SK-N-SH (cell line): ENCODE data around the gene BTBD18. TPM values are rescaled to one million over a fixed set of nuclear protein-coding genes. Genes with fewer than 3 reads are reported as not detected.

ENCODE experiments used
- CTCF ChIA-PET: fragments of 300-600, 350-600 bp; formaldehyde crosslinking; extraction: SDS; loops from one replicate; lab custom pipeline; 2021; lab: Yijun Ruan, JAX
- POLR2A ChIA-PET: fragments of 350-600 bp; sonication (Branson Sonifier 250); formaldehyde crosslinking; extraction: SDS; loops from one replicate; lab custom pipeline; 2020; ENCODE audit warnings: antibody characterized with exemption, inconsistent platforms; lab: Yijun Ruan, JAX
- DNase-seq: peaks from one replicate; pipeline ENCODE4 v3.0.0; 2012
- H2AFZ ChIP-seq: fragments of 200-600 bp; sonication (generic); 2 replicates; pipeline ENCODE4 v1.8.1; 2016; ENCODE audit warnings: antibody characterized with exemption, mild to moderate bottlenecking, low read depth
- H3F3A ChIP-seq: fragments of 200-600 bp; sonication (generic); replicated peaks from 2 replicates; pipeline ENCODE3; 2016; ENCODE audit warnings: antibody characterized with exemption, mild to moderate bottlenecking; ENCODE audit not compliant: insufficient read depth
- H3K27ac ChIP-seq, 2 experiments: fragments of 200-500 bp in 1 of 2; fragments of 200-600 bp in 1 of 2; sonication (Bioruptor generic) in 1 of 2; sonication (generic), shearing (Covaris generic) in 1 of 2; 2 replicates each; pipeline versions ENCODE4 v1.5.1 to v1.6.1; 2014 to 2016; ENCODE audit warnings: low read depth in 2 of 2, inconsistent platforms in 1 of 2, low read length in 1 of 2, mild to moderate bottlenecking in 1 of 2, mixed read lengths in 1 of 2
- H3K27me3 ChIP-seq: fragments of 200-600 bp; sonication (generic), shearing (Covaris generic); 2 replicates; pipeline ENCODE4 v1.6.1; 2016; ENCODE audit warnings: mixed run types; ENCODE audit not compliant: insufficient read depth
- H3K36me3 ChIP-seq, 2 experiments: fragments of 200-500 bp in 1 of 2; fragments of 200-600 bp in 1 of 2; sonication (Bioruptor generic) in 1 of 2; sonication (generic) in 1 of 2; replicated peaks in 1 of 2; 2 replicates each; pipeline versions ENCODE3 to v1.5.1; 2014 to 2016; ENCODE audit warnings: low read length in 1 of 2, mild to moderate bottlenecking in 1 of 2; ENCODE audit not compliant: insufficient read depth in 2 of 2, control insufficient read depth in 1 of 2
- H3K4me1 ChIP-seq, 2 experiments: fragments of 200-500 bp in 1 of 2; fragments of 200-600 bp in 1 of 2; sonication (Bioruptor generic) in 1 of 2; sonication (generic), shearing (Covaris generic) in 1 of 2; 2 replicates each; pipeline versions ENCODE4 v1.5.1 to v1.6.1; 2014 to 2016; ENCODE audit warnings: low read depth in 1 of 2, low read length in 1 of 2, mixed run types in 1 of 2; ENCODE audit not compliant: insufficient read depth in 2 of 2, control insufficient read depth in 1 of 2
- H3K4me2 ChIP-seq: fragments of 200-600 bp; sonication (generic), shearing (Covaris generic); 2 replicates; pipeline ENCODE4 v1.6.1; 2017; ENCODE audit warnings: mixed run types
- H3K4me3 ChIP-seq, 2 experiments: fragments of 200-500 bp in 1 of 2; fragments of 200-600 bp in 1 of 2; sonication (Bioruptor generic) in 1 of 2; sonication (generic), shearing (Covaris generic) in 1 of 2; 2 replicates each; pipeline versions ENCODE4 v1.5.1 to v1.8.1; 2014 to 2016; ENCODE audit warnings: low read depth in 2 of 2, inconsistent platforms in 1 of 2, low read length in 1 of 2, mild to moderate bottlenecking in 1 of 2, mixed read lengths in 1 of 2, moderate library complexity in 1 of 2
- H3K79me2 ChIP-seq: fragments of 200-600 bp; sonication (generic); 2 replicates; pipeline ENCODE4 v1.8.1; 2017; ENCODE audit warnings: mild to moderate bottlenecking; ENCODE audit not compliant: insufficient read depth
- H3K9ac ChIP-seq: fragments of 200-600 bp; sonication (generic); 2 replicates; pipeline ENCODE4 v1.6.1; 2017; ENCODE audit warnings: mixed run types
- H3K9me2 ChIP-seq: fragments of 200-600 bp; sonication (generic); 2 replicates; pipeline ENCODE4 v1.6.1; 2017; ENCODE audit warnings: mixed run types
- H3K9me3 ChIP-seq: fragments of 200-600 bp; sonication (generic); 2 replicates; pipeline ENCODE4 v1.6.1; 2017; ENCODE audit warnings: mixed run types, mild to moderate bottlenecking, moderate library complexity
- H4K20me1 ChIP-seq: fragments of 200-600 bp; sonication (generic); 2 replicates; pipeline ENCODE4 v1.6.1; 2017; ENCODE audit warnings: mild to moderate bottlenecking, mixed run types; ENCODE audit not compliant: insufficient read depth
- CHD2 ChIP-seq: fragments of 150-350 bp; IDR thresholded peaks from 2 replicates; pipeline ENCODE4 v1.6.1; 2018; ENCODE audit warnings: low read length; ENCODE audit not compliant: partially characterized antibody
- CTCF ChIP-seq: fragments of 200-600 bp; sonication (generic); IDR thresholded peaks from 2 replicates; pipeline ENCODE4 v1.6.1; 2017; ENCODE audit warnings: antibody characterized with exemption, mild to moderate bottlenecking, moderate library complexity
- ELF1 ChIP-seq: IDR thresholded peaks from 2 replicates; pipeline ENCODE4 v1.4.0; 2012
- EP300 ChIP-seq, 2 experiments: IDR thresholded peaks; 2 replicates each; pipeline versions ENCODE4 v1.4.0 to v1.6.1; 2012; ENCODE audit warnings: borderline replicate concordance in 1 of 2, low read depth in 1 of 2, low read length in 1 of 2
- EZH2phosphoT487 ChIP-seq: fragments of 200-600 bp; sonication (generic); IDR thresholded peaks from 2 replicates; pipeline ENCODE4 v1.6.1; 2017; ENCODE audit warnings: low read depth, mixed run types, mild to moderate bottlenecking, antibody characterized with exemption, moderate library complexity, borderline replicate concordance
- GATA2 ChIP-seq: sonication (generic); formaldehyde crosslinking; IDR thresholded peaks from 2 replicates; pipeline ENCODE4 v1.5.0; 2020; ENCODE audit warnings: mild to moderate bottlenecking, missing genetic modification reagents
- MXI1 ChIP-seq: IDR thresholded peaks from 2 replicates; pipeline ENCODE4 v1.6.1; 2012; ENCODE audit warnings: mild to moderate bottlenecking, low read depth, low read length, improper control_type of control experiment
- NFIC ChIP-seq: IDR thresholded peaks from 2 replicates; pipeline ENCODE4 v1.4.0; 2012; ENCODE audit warnings: borderline replicate concordance
- NRF1 ChIP-seq: IDR thresholded peaks from 2 replicates; pipeline ENCODE4 v1.6.1; 2012; ENCODE audit warnings: low read depth, mild to moderate bottlenecking, low read length
- POLR2AphosphoS5 ChIP-seq: IDR thresholded peaks from 2 replicates; pipeline ENCODE4 v1.6.1; 2012; ENCODE audit warnings: low read depth, low read length
- RAD21 ChIP-seq: IDR thresholded peaks from 2 replicates; pipeline ENCODE4 v1.6.1; 2012; ENCODE audit warnings: mild to moderate bottlenecking, low read length
- RCOR1 ChIP-seq: fragments of 150-350 bp; IDR thresholded peaks from 2 replicates; pipeline ENCODE4 v1.6.1; 2017; ENCODE audit warnings: antibody characterized with exemption, low read length
- SIN3A ChIP-seq: IDR thresholded peaks from 2 replicates; pipeline ENCODE4 v1.6.1; 2012; ENCODE audit warnings: low read depth, mild to moderate bottlenecking, low read length, moderate library complexity, borderline replicate concordance
- SMC3 ChIP-seq: IDR thresholded peaks from 2 replicates; pipeline ENCODE4 v1.6.1; 2012; ENCODE audit warnings: low read depth, low read length, improper control_type of control experiment
- TAF1 ChIP-seq: IDR thresholded peaks from 2 replicates; pipeline ENCODE4 v1.6.1; 2012; ENCODE audit warnings: low read depth, mild to moderate bottlenecking, low read length, moderate library complexity, borderline replicate concordance
- TCF12 ChIP-seq: IDR thresholded peaks from 2 replicates; pipeline ENCODE4 v1.4.0; 2012
- TEAD4 ChIP-seq: IDR thresholded peaks from 2 replicates; pipeline ENCODE4 v1.4.0; 2012; ENCODE audit warnings: mild to moderate bottlenecking, borderline replicate concordance; ENCODE audit not compliant: insufficient read depth
- USF1 ChIP-seq: IDR thresholded peaks from 2 replicates; pipeline ENCODE4 v1.4.0; 2012; ENCODE audit warnings: low read depth, borderline replicate concordance
- USF2 ChIP-seq: fragments of 150-350 bp; IDR thresholded peaks from 2 replicates; pipeline ENCODE4 v1.6.1; 2017; ENCODE audit warnings: antibody characterized with exemption, low read length, low read depth, borderline replicate concordance
- YY1 ChIP-seq: IDR thresholded peaks from 2 replicates; pipeline ENCODE4 v1.4.0; 2012; ENCODE audit warnings: low read depth, mild to moderate bottlenecking
- WGBS: methylation state at CpG from one replicate; pipeline ENCODE4 v1.1.6; 2017; ENCODE audit warnings: low lambda C conversion rate; 5-methylcytosine and 5-hydroxymethylcytosine counted together
- polyA plus RNA-seq, 3 experiments: library from polyadenylated mRNA; depleted of rRNA; stranded (reverse); fragments of >200 nt; gene quantifications; 2 replicates each; pipeline ENCODE4 v1.2.3, GENCODE V29; 2012

BTBD18 gene
- polyA plus RNA-seq, 1 of the 3 experiments (the other 2 are of a cell fraction) = not detected

DNA sequence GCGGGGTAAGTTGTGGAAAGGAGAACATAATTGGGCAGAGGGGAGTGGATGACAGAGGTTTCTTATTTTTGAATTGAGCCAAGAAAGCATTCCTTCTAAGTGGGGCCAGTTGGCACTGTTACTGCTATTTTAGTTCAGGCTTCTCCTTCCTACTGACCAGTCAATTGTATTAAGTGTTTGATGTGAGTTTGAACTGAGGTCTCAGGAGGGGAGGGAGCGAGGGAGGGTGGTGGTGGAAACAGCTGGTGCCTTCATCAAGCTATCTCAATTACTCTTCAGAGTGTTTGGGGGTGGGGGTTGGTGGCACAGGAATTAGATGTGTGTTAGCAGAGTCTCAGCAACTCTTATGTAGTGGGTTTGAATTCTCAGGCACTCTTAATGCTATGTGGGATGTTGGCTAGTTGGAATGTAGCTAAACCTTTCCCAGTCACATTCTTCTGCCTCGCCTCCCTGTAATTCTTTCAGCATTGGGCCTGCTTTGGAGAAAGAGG lies 24.5 kb upstream of the BTBD18 start:
- peaks cover 19% of the 10 kb centered on the region for H3F3A ChIP-seq
- no peak for TF ChIP-seq CTCF
- TF ChIP-seq ELF1 = no peak
- no peak for TF ChIP-seq USF1
- no peak for TF ChIP-seq CHD2
- no peak for TF ChIP-seq TEAD4
- no peak for TF ChIP-seq NRF1
- TF ChIP-seq EP300 (IDR thresholded peaks at IDR 0.05; ENCODE audit: borderline replicate concordance in 1 of 2, low read depth in 1 of 2, low read length in 1 of 2) = no peak
- no peak for TF ChIP-seq TCF12
- no peak for TF ChIP-seq TAF1
- TF ChIP-seq GATA2 (CRISPR knock-in tag) = no peak
- TF ChIP-seq POLR2AphosphoS5 = no peak
- TF ChIP-seq RAD21 = no peak
- TF ChIP-seq EZH2phosphoT487 = no peak
- no peak for TF ChIP-seq SMC3
- peaks cover 0 to 4% of the 10 kb centered on the region in 2 experiments for H3K36me3 ChIP-seq
- 90% methylated on average over 3 of the region's 3 CpGs for WGBS
- no peak overlapping the region for H2AFZ ChIP-seq
- H3K27me3 ChIP-seq = no peaks in the 10 kb centered on the region
- ChIA-PET POLR2A (interaction anchor here (0.9 kb wide), 1 partner anchor 12 kb away, joined by 3 read pairs; no protein-coding TSS in a partner anchor), CTCF (interaction anchor here (0.7 to 7.6 kb wide), 4 partner anchors 11 to 25 kb away, joined by 3 to 43 read pairs (median 5); no protein-coding TSS in a partner anchor)
- H3K9ac ChIP-seq = no peak overlapping the region
- H3K9me2 ChIP-seq = no peaks in the 10 kb centered on the region
- no peak for DNase-seq
- H3K4me1 ChIP-seq = peaks cover 35 to 53% of the 10 kb centered on the region in 2 experiments
- H4K20me1 ChIP-seq = peaks cover 79% of the 10 kb centered on the region
- no peaks in the 10 kb centered on the region for H3K9me3 ChIP-seq
- 0 out of 2 replicates have a peak overlapping the region, but pooled peaks have one; percentile 5 for H3K4me2 ChIP-seq
- H3K79me2 ChIP-seq = peaks cover 95% of the 10 kb centered on the region
- peak overlapping the region; percentile 63 to 89; a peak in 3 of 4 replicates for H3K27ac ChIP-seq
- H3K4me3 ChIP-seq = no peak overlapping the region

DNA sequence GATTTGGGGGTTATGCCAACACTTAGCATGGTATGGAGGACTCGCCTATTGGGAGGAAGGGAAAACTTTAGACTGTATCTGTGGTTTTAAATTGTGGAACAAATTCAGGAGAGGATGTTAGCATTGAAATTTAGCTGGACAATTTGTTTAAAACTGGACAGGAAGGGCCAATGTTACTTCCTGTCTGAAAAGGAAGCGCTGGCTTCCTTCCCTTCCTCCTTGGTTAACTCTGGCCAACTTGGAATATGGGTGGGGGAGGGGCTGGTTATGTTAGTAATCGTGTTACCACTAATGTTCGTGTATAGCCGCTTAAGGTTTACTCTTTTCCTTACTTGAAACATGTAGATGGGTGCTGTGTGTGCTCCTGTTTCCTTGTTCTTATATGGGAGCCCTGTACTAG lies 23.9 kb upstream of the BTBD18 start:
- TF ChIP-seq ELF1 = no peak
- TF ChIP-seq GATA2 (CRISPR knock-in tag) = no peak
- no peak for TF ChIP-seq TCF12
- no peak for TF ChIP-seq SIN3A
- TF ChIP-seq TAF1 = no peak
- no peak for TF ChIP-seq NRF1
- TF ChIP-seq MXI1 = no peak
- TF ChIP-seq USF1 = no peak
- no peak for TF ChIP-seq NFIC
- no peak for TF ChIP-seq RCOR1
- no peak for TF ChIP-seq YY1
- no peak for TF ChIP-seq USF2
- no peak for TF ChIP-seq EP300 (IDR thresholded peaks at IDR 0.05; ENCODE audit: borderline replicate concordance in 1 of 2, low read depth in 1 of 2, low read length in 1 of 2)
- TF ChIP-seq, all 33 proteins: peak for 0
- WGBS = 83% methylated on average over 5 of the region's 5 CpGs
- H3K4me3 ChIP-seq = no peak overlapping the region
- ChIA-PET CTCF (interaction anchor here (0.7 to 2.2 kb wide), 4 partner anchors 10 to 25 kb away, joined by 3 to 7 read pairs (median 3); no protein-coding TSS in a partner anchor), POLR2A (no interaction called here)
- H4K20me1 ChIP-seq = peaks cover 85% of the 10 kb centered on the region
- 0 out of 2 replicates have a peak overlapping the region, but pooled peaks have one; percentile 5 for H3K4me2 ChIP-seq
- no peak overlapping the region for H2AFZ ChIP-seq
- H3K9me2 ChIP-seq = no peaks in the 10 kb centered on the region
- no peak overlapping the region for H3K9ac ChIP-seq
- H3K9me3 ChIP-seq = no peaks in the 10 kb centered on the region
- peaks cover 19% of the 10 kb centered on the region for H3F3A ChIP-seq
- peak overlapping the region; percentile 63 to 89; a peak in 2 of 4 replicates for H3K27ac ChIP-seq
- H3K27me3 ChIP-seq = no peaks in the 10 kb centered on the region
- H3K36me3 ChIP-seq = peaks cover 0 to 4% of the 10 kb centered on the region in 2 experiments
- DNase-seq = no peak
- H3K4me1 ChIP-seq = peaks cover 35 to 51% of the 10 kb centered on the region in 2 experiments
- peaks cover 95% of the 10 kb centered on the region for H3K79me2 ChIP-seq
